ENCODE data around the gene HCFC1. TPM values are rescaled to one million over a fixed set of nuclear protein-coding genes. Genes with fewer than 3 reads are reported as not detected.

Gene HCFC1
- total RNA-seq, 1 donor from 2014 or later = 59.7 TPM

- H3K4me3 ChIP-seq (ENCODE audit: low read depth, low read length) = peak within 1 kb of the TSS; percentile 83
- TF ChIP-seq, protein P1, sequence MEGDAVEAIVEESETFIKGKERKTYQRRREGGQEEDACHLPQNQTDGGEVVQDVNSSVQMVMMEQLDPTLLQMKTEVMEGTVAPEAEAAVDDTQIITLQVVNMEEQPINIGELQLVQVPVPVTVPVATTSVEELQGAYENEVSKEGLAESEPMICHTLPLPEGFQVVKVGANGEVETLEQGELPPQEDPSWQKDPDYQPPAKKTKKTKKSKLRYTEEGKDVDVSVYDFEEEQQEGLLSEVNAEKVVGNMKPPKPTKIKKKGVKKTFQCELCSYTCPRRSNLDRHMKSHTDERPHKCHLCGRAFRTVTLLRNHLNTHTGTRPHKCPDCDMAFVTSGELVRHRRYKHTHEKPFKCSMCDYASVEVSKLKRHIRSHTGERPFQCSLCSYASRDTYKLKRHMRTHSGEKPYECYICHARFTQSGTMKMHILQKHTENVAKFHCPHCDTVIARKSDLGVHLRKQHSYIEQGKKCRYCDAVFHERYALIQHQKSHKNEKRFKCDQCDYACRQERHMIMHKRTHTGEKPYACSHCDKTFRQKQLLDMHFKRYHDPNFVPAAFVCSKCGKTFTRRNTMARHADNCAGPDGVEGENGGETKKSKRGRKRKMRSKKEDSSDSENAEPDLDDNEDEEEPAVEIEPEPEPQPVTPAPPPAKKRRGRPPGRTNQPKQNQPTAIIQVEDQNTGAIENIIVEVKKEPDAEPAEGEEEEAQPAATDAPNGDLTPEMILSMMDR (conservative IDR thresholded peaks at IDR 0.05; ENCODE audit: low read depth, low read length) = no peak
- no peak for DNase-seq (ENCODE audit: low read depth)
Observed at GRCh38 chrX:153972368-153973126, 929 bp upstream of the HCFC1 start, which contains the start of gene TMEM187. TSS of gene TMEM187 (plus strand) at chrX:153972754. CDS start at chrX:153982063, 9,309 bp downstream.

DNA sequence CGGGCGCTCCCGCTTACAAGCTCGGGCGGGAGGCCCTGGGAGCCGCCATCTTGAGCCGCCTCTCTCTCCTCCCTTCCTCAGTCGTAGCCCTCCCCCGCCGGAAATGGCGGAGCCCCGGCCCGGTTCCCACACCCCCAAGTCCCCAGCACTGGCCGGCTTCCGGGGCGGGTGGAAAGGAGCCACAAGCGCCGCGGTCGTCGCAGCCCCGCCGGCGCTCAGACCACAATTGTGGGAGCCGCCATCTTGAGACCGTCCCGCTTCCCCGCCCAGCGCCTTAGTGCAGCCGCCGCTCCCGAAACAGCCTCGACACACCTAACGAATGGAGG lies 531 bp downstream of the HCFC1 start:
- TF ChIP-seq, protein P1 (conservative IDR thresholded peaks at IDR 0.05; ENCODE audit: low read depth, low read length) = no peak
- no peak for DNase-seq (ENCODE audit: low read depth)

DNA sequence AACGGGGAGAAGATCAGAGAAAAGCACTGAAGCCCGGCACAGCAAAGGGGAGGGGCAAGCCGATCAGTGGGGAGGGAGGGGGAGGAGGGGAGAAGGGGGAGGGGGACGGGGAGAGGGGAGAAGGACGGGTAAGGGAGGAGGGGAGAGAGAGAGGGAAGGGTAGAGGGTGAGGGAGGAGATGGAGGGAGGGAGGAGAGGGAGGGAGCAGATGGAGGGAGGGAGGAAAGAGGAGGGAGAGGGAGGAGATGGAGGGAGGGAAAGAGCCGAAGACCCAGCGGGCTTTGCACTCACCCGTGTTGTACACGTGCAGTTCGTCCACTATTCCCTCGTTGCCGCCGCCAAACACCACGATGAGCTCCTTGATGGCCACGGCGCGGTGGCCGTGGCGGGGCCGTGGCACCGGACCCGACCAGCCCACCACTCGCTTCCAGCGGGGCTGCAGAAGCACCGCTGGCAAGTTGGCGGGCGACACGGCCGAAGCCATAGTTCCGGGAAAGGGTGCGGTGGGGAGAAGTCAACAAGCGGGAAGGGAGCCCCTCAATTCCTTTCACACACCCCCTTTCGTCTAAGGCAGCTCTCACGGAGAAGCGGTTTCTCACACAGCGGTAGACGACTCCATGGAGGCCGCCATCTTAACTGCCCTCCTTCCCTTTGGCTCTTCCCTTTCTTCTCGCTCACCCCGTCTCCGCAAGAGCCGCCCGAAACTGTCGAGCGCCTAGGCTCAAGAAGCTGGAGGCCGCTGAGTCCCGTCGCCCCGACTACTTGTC lies 1.1 kb downstream of the HCFC1 start:
- TF ChIP-seq, protein P1 (conservative IDR thresholded peaks at IDR 0.05; ENCODE audit: low read depth, low read length) = no peak
- DNase-seq (ENCODE audit: low read depth) = no peak
- peak overlapping the region; percentile 83 for H3K4me3 ChIP-seq (ENCODE audit: low read depth, low read length)

More for the DNA sequence above, 531 bp downstream of the HCFC1 start:
- peak overlapping the region; percentile 83 for H3K4me3 ChIP-seq (ENCODE audit: low read depth, low read length)

DNA sequence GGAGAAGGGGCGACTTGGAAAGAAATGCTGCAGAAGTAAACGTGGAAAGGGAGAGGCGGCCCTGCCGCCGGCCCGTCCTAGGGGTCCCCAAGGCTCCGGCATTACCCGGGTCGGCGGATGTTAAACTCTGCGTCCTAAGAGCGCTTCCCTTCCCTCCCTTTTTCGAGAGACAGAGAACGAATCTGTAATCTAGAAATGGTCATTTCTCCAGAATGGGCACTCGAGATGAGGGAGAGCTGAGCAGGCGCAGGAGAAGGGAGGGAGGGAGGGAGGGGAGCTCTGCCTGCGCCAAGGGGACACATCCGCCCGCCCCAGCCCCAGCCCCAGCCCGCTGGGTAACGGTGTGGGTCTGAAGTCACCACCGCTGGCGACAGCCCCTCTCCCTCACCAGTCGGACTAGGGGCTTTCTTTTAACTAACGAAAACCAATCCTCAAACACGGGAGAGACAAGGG lies 1.7 kb downstream of the HCFC1 start:
- TF ChIP-seq, protein P1 (conservative IDR thresholded peaks at IDR 0.05; ENCODE audit: low read depth, low read length) = no peak
- no peak for DNase-seq (ENCODE audit: low read depth)
- peak overlapping the region; percentile 83 for H3K4me3 ChIP-seq (ENCODE audit: low read depth, low read length)

DNA sequence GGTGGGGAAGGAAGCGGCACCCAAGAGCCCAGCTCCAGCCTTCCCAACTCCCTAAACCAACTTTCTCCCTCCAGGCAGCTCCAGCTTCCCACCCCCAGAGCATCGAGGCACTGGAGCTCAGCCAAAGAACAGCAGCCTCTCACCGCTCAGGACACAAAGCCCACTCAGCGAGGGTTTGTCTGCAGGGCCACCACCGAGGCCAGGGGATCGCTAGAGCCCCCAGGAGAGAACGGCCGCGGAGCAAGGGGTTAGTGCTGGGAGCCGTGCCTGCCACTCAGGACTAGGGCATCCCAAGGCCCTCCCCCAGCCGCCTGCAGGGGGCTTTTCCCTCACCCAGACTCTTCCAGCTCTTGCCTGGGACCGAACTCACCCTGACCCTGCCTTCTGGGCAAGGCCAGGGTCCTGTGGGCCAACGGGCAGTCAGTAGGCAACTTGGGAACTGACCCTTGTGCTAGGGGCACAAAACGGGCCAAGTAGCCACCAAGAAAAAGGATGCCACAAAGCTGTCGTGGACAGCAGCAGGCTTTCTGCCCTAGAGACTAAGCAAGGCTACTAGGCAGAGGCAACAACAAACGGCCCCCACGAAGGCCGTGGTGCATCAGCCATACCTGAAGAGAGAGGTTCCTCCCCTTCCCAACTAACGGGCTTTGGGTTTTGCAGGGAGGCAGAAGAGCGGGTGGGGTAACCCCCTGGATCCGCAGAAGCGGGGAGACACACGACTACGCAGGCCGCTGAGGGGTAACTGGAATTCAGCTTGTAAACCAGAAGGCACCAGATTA lies 2.3 kb downstream of the HCFC1 start:
- TF ChIP-seq, protein P1 (conservative IDR thresholded peaks at IDR 0.05; ENCODE audit: low read depth, low read length) = no peak
- no peak for DNase-seq (ENCODE audit: low read depth)
- peak overlapping the region; percentile 83 for H3K4me3 ChIP-seq (ENCODE audit: low read depth, low read length)

GRCh38 chrX:153968754-153969124 lies 2.9 kb downstream of the HCFC1 start:
- peak overlapping the region; percentile 83 for H3K4me3 ChIP-seq (ENCODE audit: low read depth, low read length)
- DNase-seq (ENCODE audit: low read depth) = no peak
- TF ChIP-seq, protein P1 (conservative IDR thresholded peaks at IDR 0.05; ENCODE audit: low read depth, low read length) = no peak
